HCT116 (cell line): ENCODE data around the gene NUB1. TPM values are rescaled to one million over a fixed set of nuclear protein-coding genes. Genes with fewer than 3 reads are reported as not detected.
A peak's percentile ranks its signal among the peaks of the same experiment; 100 is the strongest.

Source experiments
- ATAC-seq: fragments of 200-7000 bp; cut with Tn5 transposase; 2 replicates; pipeline ENCODE4 v1.9.1; 2020; ENCODE audit warnings: mild to moderate bottlenecking, moderate library complexity
- BruUV-seq: library from RNA; stranded (reverse); fragments of 400-500 nt; replicated peaks from 2 replicates; lab custom pipeline; 2021; lab: Mats Ljungman, UMichigan
- CTCF ChIA-PET: fragments of 300-600 bp; sonication (Branson Sonifier 250); formaldehyde crosslinking; loops from one replicate; lab custom pipeline; 2021; ENCODE audit warnings: antibody characterized with exemption; lab: Charles Lee
- POLR2A ChIA-PET: fragments of 300-600, 350-600 bp; sonication (Branson Sonifier 250); formaldehyde crosslinking; loops from one replicate; lab custom pipeline; 2021; ENCODE audit warnings: antibody characterized with exemption; lab: Charles Lee
- RAD21 ChIA-PET, 2 experiments: fragments of 300-600 bp; sonication (Branson Sonifier 250); formaldehyde crosslinking; loops; one replicate each; lab custom pipeline; 2023; ENCODE audit warnings: low total read pairs in 2 of 2; ENCODE audit not compliant: uncharacterized antibody in 2 of 2, unreplicated experiment in 2 of 2, low non-redundant PET in 1 of 2; lab: Charles Lee
- DNase-seq: peaks from one replicate; pipeline ENCODE4 v3.0.0-alpha.2; 2010; ENCODE audit warnings: low read depth, low spot score
- H2AFZ ChIP-seq: fragments of 200-600 bp; shearing (Covaris generic), sonication (generic); 2 replicates; pipeline ENCODE4 v1.6.1; 2017; ENCODE audit warnings: low read depth, mixed run types, mixed read lengths, antibody characterized with exemption, low read length; ENCODE audit not compliant: poor library complexity, severe bottlenecking
- H3K27ac ChIP-seq: 2 replicates; pipeline ENCODE4 v1.5.1; 2012; ENCODE audit warnings: low read depth, low read length
- H3K27me3 ChIP-seq: fragments of 200-600 bp; sonication (generic); 2 replicates; pipeline ENCODE4 v1.6.1; 2016; ENCODE audit warnings: mixed run types, low read length, mixed read lengths; ENCODE audit not compliant: insufficient read depth
- H3K36me3 ChIP-seq, 2 experiments: fragments of 200-500 bp in 1 of 2; fragments of 200-600 bp in 1 of 2; sonication (Bioruptor generic) in 1 of 2; sonication (generic) in 1 of 2; 2 replicates each; pipeline versions ENCODE4 v1.5.1 to v1.6.1; 2014 to 2016; ENCODE audit warnings: low read length in 2 of 2, inconsistent platforms in 1 of 2, mixed read lengths in 1 of 2, mixed run types in 1 of 2; ENCODE audit not compliant: insufficient read depth in 2 of 2, control insufficient read depth in 1 of 2
- H3K4me1 ChIP-seq, 2 experiments: fragments of 200-600 bp in 1 of 2; sonication (generic) in 1 of 2; 2 replicates each; pipeline versions ENCODE4 v1.5.1 to v1.6.1; 2012 to 2017; ENCODE audit warnings: low read length in 2 of 2, inconsistent platforms in 1 of 2, mild to moderate bottlenecking in 1 of 2, mixed read lengths in 1 of 2, mixed run types in 1 of 2, moderate library complexity in 1 of 2; ENCODE audit not compliant: insufficient read depth in 2 of 2, control insufficient read depth in 1 of 2
- H3K4me2 ChIP-seq: fragments of 200-600 bp; sonication (generic); 2 replicates; pipeline ENCODE4 v1.6.1; 2017; ENCODE audit warnings: mixed run types, low read length, mixed read lengths
- H3K4me3 ChIP-seq, 2 experiments: fragments of 200-600 bp in 1 of 2; sonication (generic) in 1 of 2; replicated peaks in 1 of 2; 2 replicates each; pipeline ENCODE4 v1.5.1; 2011 to 2016; ENCODE audit warnings: low read length in 2 of 2, control low read depth in 1 of 2, low read depth in 1 of 2, mild to moderate bottlenecking in 1 of 2, mixed read lengths in 1 of 2, mixed run types in 1 of 2
- H3K79me2 ChIP-seq: fragments of 200-600 bp; sonication (generic); 2 replicates; pipeline ENCODE4 v1.6.1; 2017; ENCODE audit warnings: mild to moderate bottlenecking, mixed run types, low read length, moderate library complexity, mixed read lengths; ENCODE audit not compliant: insufficient read depth
- H3K9ac ChIP-seq: fragments of 200-600 bp; sonication (generic); 2 replicates; pipeline ENCODE4 v1.6.1; 2016; ENCODE audit warnings: low read length, mixed read lengths
- H3K9me2 ChIP-seq: fragments of 200-600 bp; sonication (generic), shearing (Covaris generic); 2 replicates; pipeline ENCODE4 v1.6.1; 2017; ENCODE audit warnings: mixed run types, mild to moderate bottlenecking, moderate library complexity; ENCODE audit not compliant: insufficient read depth
- H3K9me3 ChIP-seq, 2 experiments: fragments of 200-500 bp in 1 of 2; fragments of 200-600 bp in 1 of 2; sonication (Bioruptor generic) in 1 of 2; sonication (generic) in 1 of 2; 2 replicates each; pipeline ENCODE4 v1.6.1; 2014 to 2017; ENCODE audit warnings: low read length in 2 of 2, mixed read lengths in 2 of 2, inconsistent platforms in 1 of 2, low read depth in 1 of 2, mild to moderate bottlenecking in 1 of 2, mixed run types in 1 of 2, moderate library complexity in 1 of 2; ENCODE audit not compliant: control insufficient read depth in 1 of 2, insufficient read depth in 1 of 2
- H4K20me1 ChIP-seq: fragments of 200-600 bp; sonication (generic), shearing (Covaris generic); 2 replicates; pipeline ENCODE4 v1.6.1; 2017; ENCODE audit warnings: mixed run types, mild to moderate bottlenecking, moderate library complexity; ENCODE audit not compliant: insufficient read depth
- EZH2 ChIP-seq: fragments of 200-600 bp; sonication (generic); IDR thresholded peaks from 2 replicates; pipeline ENCODE4 v1.6.1; 2017; ENCODE audit warnings: antibody characterized with exemption, mixed run types
- EZH2phosphoT487 ChIP-seq: fragments of 200-600 bp; IDR thresholded peaks from 2 replicates; pipeline ENCODE4 v1.6.1; 2018; ENCODE audit warnings: antibody characterized with exemption, borderline replicate concordance
- FOSL1 ChIP-seq: IDR thresholded peaks from 2 replicates; pipeline ENCODE4 v1.6.1; 2012; ENCODE audit warnings: low read depth
- JUND ChIP-seq: IDR thresholded peaks from 2 replicates; pipeline ENCODE4 v1.6.1; 2012
- MAX ChIP-seq: IDR thresholded peaks from 2 replicates; pipeline ENCODE4 v1.6.1; 2012
- POLR2A ChIP-seq: IDR thresholded peaks from 2 replicates; pipeline ENCODE4 v1.7.0; 2011; ENCODE audit warnings: borderline replicate concordance; ENCODE audit not compliant: insufficient read depth, insufficient read length; ENCODE audit errors: extremely low read depth
- TCF7L2 ChIP-seq: IDR thresholded peaks from 2 replicates; pipeline ENCODE4 v1.7.0; 2011; ENCODE audit warnings: borderline replicate concordance, inconsistent platforms; ENCODE audit not compliant: insufficient read depth, insufficient read length; ENCODE audit errors: extremely low read depth
- ZFX ChIP-seq: fragments of 450-650 bp; IDR thresholded peaks from 2 replicates; pipeline ENCODE4 v1.6.1; 2017
- intact Hi-C: fragments of 100-400 bp; cut with micrococcal nuclease; formaldehyde crosslinking; loops from 2 replicates; pipeline ENCODE4 v1.10.0; 2022
- total RNA-seq: library from RNA; stranded (reverse); gene quantifications from one replicate; pipeline ENCODE4 v1.2.1, GENCODE V29; 2021; ENCODE audit not compliant: unreplicated experiment
- TF ChIP-seq, protein P1 (sequence below), 3 experiments: fragments of 200-600 bp in 1 of 3; sonication (generic) in 1 of 3; IDR thresholded peaks in 2 of 3; conservative IDR thresholded peaks in 1 of 3; 2 replicates each; pipeline ENCODE4 v1.5.1; 2012 to 2017; ENCODE audit warnings: low read depth in 2 of 3, low read length in 2 of 3, antibody characterized with exemption in 1 of 3, borderline replicate concordance in 1 of 3, control low read depth in 1 of 3, mild to moderate bottlenecking in 1 of 3, mixed read lengths in 1 of 3, mixed run types in 1 of 3, moderate library complexity in 1 of 3; ENCODE audit not compliant: insufficient read depth in 1 of 3

NUB1 gene
- total RNA-seq, 1 experiment from 2014 or later = 44.0 TPM

GRCh38 chr7:151427705-151428377 lies 86.2 kb downstream of the NUB1 start:
- Histone ChIP-seq H3K79me2 (no peaks in the 10 kb centered on the region), H3K9ac (no peak overlapping the region), H3K27ac (peak overlapping the region; percentile 87), H3K9me3 (no peaks in the 10 kb centered on the region), H3K4me3 (no peak overlapping the region), H3K4me1 (peaks cover 51 to 65% of the 10 kb centered on the region in 2 experiments), H3K9me2 (no peaks in the 10 kb centered on the region), H4K20me1 (no peaks in the 10 kb centered on the region), H3K36me3 (no peaks in the 10 kb centered on the region), H2AFZ (no peak overlapping the region), H3K4me2 (peak overlapping the region; percentile 32; the same call in 1 of the 2 replicates), H3K27me3 (no peaks in the 10 kb centered on the region)
- ChIA-PET CTCF (no interaction called here), RAD21 (no interaction called here), POLR2A (interaction anchor here (0.7 kb wide), 1 partner anchor 32 kb away, joined by 7 read pairs; no protein-coding TSS in a partner anchor)
- no TSS peak for BruUV-seq
- intact Hi-C loops = no loop called here
- TF ChIP-seq ZFX = no peak
- no peak for TF ChIP-seq JUND
- no peak for TF ChIP-seq MAX
- TF ChIP-seq, protein P1, sequence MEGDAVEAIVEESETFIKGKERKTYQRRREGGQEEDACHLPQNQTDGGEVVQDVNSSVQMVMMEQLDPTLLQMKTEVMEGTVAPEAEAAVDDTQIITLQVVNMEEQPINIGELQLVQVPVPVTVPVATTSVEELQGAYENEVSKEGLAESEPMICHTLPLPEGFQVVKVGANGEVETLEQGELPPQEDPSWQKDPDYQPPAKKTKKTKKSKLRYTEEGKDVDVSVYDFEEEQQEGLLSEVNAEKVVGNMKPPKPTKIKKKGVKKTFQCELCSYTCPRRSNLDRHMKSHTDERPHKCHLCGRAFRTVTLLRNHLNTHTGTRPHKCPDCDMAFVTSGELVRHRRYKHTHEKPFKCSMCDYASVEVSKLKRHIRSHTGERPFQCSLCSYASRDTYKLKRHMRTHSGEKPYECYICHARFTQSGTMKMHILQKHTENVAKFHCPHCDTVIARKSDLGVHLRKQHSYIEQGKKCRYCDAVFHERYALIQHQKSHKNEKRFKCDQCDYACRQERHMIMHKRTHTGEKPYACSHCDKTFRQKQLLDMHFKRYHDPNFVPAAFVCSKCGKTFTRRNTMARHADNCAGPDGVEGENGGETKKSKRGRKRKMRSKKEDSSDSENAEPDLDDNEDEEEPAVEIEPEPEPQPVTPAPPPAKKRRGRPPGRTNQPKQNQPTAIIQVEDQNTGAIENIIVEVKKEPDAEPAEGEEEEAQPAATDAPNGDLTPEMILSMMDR (IDR thresholded peaks at IDR 0.05 in 2 of 3, conservative IDR thresholded peaks at IDR 0.05 in 1 of 3; ENCODE audit: borderline replicate concordance in 1 of 3, insufficient read depth in 1 of 3, low read depth in 2 of 3, low read length in 2 of 3) = no peak
- TF ChIP-seq EZH2phosphoT487 = no peak
- TF ChIP-seq FOSL1 = no peak
- no peak for TF ChIP-seq EZH2
- no peak for TF ChIP-seq POLR2A
- TF ChIP-seq TCF7L2 = no peak
- DNase-seq (no peak), ATAC-seq (no peak)

Other genes with a start within 250 kb of the NUB1 start
- 0.86 TPM for gene GBX1, start 174.1 kb upstream of the NUB1 start, total RNA-seq
- gene ASB10, start 154.6 kb upstream of the NUB1 start, total RNA-seq = not detected
- 0.69 TPM for gene H2BK1, start 131.3 kb upstream of the NUB1 start, total RNA-seq
- gene ABCF2, start 114.6 kb upstream of the NUB1 start, total RNA-seq = 63.7 TPM
- 19.5 TPM for gene CHPF2, start 109.3 kb upstream of the NUB1 start, total RNA-seq
- gene SMARCD3, start 93.1 kb upstream of the NUB1 start, total RNA-seq = 30.3 TPM
- gene WDR86, start 68.2 kb downstream of the NUB1 start, total RNA-seq = not detected
- not detected for gene CRYGN, start 98.3 kb downstream of the NUB1 start, total RNA-seq
- 114 TPM for gene RHEB, start 178.1 kb downstream of the NUB1 start, total RNA-seq